ENCODE results near the gene CDX1. TPM values are rescaled to one million over a fixed set of nuclear protein-coding genes. Genes with fewer than 3 reads are reported as not detected.

Gene CDX1
- total RNA-seq (not detected in 2 replicates), polyA plus RNA-seq (0.62 TPM in 1 of 2 replicates, not detected in the other)

DNA sequence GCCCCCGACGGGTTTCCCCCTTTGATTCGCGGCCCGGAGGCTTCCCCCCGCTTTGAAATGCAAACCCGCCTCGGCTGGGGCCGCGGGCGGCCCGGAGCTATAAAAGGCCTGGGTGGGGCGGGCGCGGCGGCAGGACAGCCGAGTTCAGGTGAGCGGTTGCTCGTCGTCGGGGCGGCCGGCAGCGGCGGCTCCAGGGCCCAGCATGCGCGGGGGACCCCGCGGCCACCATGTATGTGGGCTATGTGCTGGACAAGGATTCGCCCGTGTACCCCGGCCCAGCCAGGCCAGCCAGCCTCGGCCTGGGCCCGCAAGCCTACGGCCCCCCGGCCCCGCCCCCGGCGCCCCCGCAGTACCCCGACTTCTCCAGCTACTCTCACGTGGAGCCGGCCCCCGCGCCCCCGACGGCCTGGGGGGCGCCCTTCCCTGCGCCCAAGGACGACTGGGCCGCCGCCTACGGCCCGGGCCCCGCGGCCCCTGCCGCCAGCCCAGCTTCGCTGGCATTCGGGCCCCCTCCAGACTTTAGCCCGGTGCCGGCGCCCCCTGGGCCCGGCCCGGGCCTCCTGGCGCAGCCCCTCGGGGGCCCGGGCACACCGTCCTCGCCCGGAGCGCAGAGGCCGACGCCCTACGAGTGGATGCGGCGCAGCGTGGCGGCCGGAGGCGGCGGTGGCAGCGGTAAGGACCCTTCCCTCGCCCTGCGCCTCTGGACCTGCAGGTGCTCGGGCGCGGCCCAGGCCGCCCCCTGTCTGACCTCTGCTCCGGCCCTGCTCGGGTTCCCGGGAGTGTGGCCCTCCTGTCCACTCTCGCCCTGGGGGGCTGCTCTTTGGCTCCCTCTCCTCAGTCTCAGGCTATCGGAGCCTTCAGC, at the start of gene CDX1:
Gene CDX1 (plus strand): TSS at position 129 of the 862 bp plus-strand sequence. CDS start 99 bp downstream, at position 228.
- Histone ChIP-seq H3K4me1 (ENCODE audit: low read depth) (no peaks in the 10 kb centered on the region), H3K27ac (no peak within 1 kb of the TSS)

GRCh38 chr5:150117945-150118560, 48.5 kb upstream of the CDX1 start:
- Histone ChIP-seq H3K4me1 (ENCODE audit: low read depth) (peaks cover 10% of the 10 kb centered on the region), H3K27me3 (no peaks in the 10 kb centered on the region), H3K9me3 (ENCODE audit: low read depth) (no peaks in the 10 kb centered on the region), H3K27ac (no peak overlapping the region), H3K4me3 (no peak overlapping the region), H3K36me3 (no peaks in the 10 kb centered on the region)
- TF ChIP-seq, protein P1, sequence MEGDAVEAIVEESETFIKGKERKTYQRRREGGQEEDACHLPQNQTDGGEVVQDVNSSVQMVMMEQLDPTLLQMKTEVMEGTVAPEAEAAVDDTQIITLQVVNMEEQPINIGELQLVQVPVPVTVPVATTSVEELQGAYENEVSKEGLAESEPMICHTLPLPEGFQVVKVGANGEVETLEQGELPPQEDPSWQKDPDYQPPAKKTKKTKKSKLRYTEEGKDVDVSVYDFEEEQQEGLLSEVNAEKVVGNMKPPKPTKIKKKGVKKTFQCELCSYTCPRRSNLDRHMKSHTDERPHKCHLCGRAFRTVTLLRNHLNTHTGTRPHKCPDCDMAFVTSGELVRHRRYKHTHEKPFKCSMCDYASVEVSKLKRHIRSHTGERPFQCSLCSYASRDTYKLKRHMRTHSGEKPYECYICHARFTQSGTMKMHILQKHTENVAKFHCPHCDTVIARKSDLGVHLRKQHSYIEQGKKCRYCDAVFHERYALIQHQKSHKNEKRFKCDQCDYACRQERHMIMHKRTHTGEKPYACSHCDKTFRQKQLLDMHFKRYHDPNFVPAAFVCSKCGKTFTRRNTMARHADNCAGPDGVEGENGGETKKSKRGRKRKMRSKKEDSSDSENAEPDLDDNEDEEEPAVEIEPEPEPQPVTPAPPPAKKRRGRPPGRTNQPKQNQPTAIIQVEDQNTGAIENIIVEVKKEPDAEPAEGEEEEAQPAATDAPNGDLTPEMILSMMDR (IDR thresholded peaks at IDR 0.05; ENCODE audit: low read depth, low read length), result no peak
- DNase-seq (ENCODE audit: low read depth in 1 of 2, low spot score in 1 of 2), result no peak

More for the DNA sequence above, at the start of gene CDX1:
- peaks cover 63% of the 10 kb centered on the region for H3K27me3 ChIP-seq
- no peaks in the 10 kb centered on the region for H3K36me3 ChIP-seq
- H3K4me3 ChIP-seq, result no peak within 1 kb of the TSS
- TF ChIP-seq, protein P1 (IDR thresholded peaks at IDR 0.05; ENCODE audit: low read depth, low read length), result no peak
- H3K9me3 ChIP-seq (ENCODE audit: low read depth), result no peaks in the 10 kb centered on the region
- no peak for DNase-seq (ENCODE audit: low read depth in 1 of 2, low spot score in 1 of 2)

- no peaks in the 10 kb centered on the region for H3K9me3 ChIP-seq (ENCODE audit: low read depth)
- no peak overlapping the region for H3K4me3 ChIP-seq
- DNase-seq (ENCODE audit: low read depth in 1 of 2, low spot score in 1 of 2), result no peak
- H3K4me1 ChIP-seq (ENCODE audit: low read depth), result peaks cover 10% of the 10 kb centered on the region
- no peaks in the 10 kb centered on the region for H3K36me3 ChIP-seq
- no peaks in the 10 kb centered on the region for H3K27me3 ChIP-seq
- TF ChIP-seq, protein P1 (IDR thresholded peaks at IDR 0.05; ENCODE audit: low read depth, low read length), result no peak
- H3K27ac ChIP-seq, result no peak overlapping the region
Observed at GRCh38 chr5:150118561-150119229, 47.9 kb upstream of the CDX1 start.

GRCh38 chr5:150119421-150120061, 47.0 kb upstream of the CDX1 start:
- no peak for DNase-seq (ENCODE audit: low read depth in 1 of 2, low spot score in 1 of 2)
- no peaks in the 10 kb centered on the region for H3K36me3 ChIP-seq
- H3K4me1 ChIP-seq (ENCODE audit: low read depth), result peaks cover 10% of the 10 kb centered on the region
- no peaks in the 10 kb centered on the region for H3K27me3 ChIP-seq
- H3K9me3 ChIP-seq (ENCODE audit: low read depth), result no peaks in the 10 kb centered on the region
- no peak overlapping the region for H3K27ac ChIP-seq
- no peak overlapping the region for H3K4me3 ChIP-seq
- TF ChIP-seq, protein P1 (IDR thresholded peaks at IDR 0.05; ENCODE audit: low read depth, low read length), result no peak

DNA sequence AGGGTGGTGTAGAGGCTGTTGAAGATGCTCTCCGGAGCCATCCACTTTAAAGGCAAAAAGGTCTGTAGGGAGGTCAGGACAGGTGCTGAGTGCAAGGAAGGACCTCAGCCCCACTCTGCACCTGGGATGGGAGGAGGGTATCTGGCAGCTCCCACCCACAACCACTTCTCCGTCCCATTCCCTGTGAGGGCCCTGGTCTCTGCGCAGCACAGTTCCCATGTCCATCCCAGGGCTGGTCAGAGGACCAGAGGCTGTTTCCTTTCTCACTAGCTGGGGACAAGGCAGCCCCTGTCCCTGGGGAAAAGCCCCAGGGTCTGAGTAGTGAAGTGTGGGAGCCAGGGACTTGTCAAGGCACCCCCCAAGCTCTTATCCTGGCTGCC, 46.5 kb upstream of the CDX1 start:
- Histone ChIP-seq H3K27ac (no peak overlapping the region), H3K36me3 (no peaks in the 10 kb centered on the region)
- DNase-seq (ENCODE audit: low read depth in 1 of 2, low spot score in 1 of 2), result no peak

More for the DNA sequence above, 46.5 kb upstream of the CDX1 start:
- Histone ChIP-seq H3K27me3 (no peaks in the 10 kb centered on the region), H3K4me3 (no peak overlapping the region), H3K4me1 (ENCODE audit: low read depth) (peaks cover 9% of the 10 kb centered on the region), H3K9me3 (ENCODE audit: low read depth) (no peaks in the 10 kb centered on the region)
- TF ChIP-seq, protein P1 (IDR thresholded peaks at IDR 0.05; ENCODE audit: low read depth, low read length), result no peak

Measured in cardiac muscle cell (in vitro differentiated cells and primary cell).